K562 (cell line): ENCODE measurements around the gene MT1E. TPM values are rescaled to one million over a fixed set of nuclear protein-coding genes. Genes with fewer than 3 reads are reported as not detected.

Experiments
- BRCA1 ChIP-seq, 2 experiments: fragments of 450-650 bp in 1 of 2; sonication (generic) in 1 of 2; formaldehyde crosslinking in 1 of 2; IDR thresholded peaks; 2 replicates each; pipeline versions ENCODE4 v1.5.0 to v1.6.1; 2017 to 2020; ENCODE audit warnings: mild to moderate bottlenecking in 1 of 2, missing genetic modification reagents in 1 of 2
- CCNT2 ChIP-seq: IDR thresholded peaks from 2 replicates; pipeline ENCODE4 v1.6.1; 2011; ENCODE audit warnings: borderline replicate concordance, low read depth, mild to moderate bottlenecking, moderate library complexity, mixed read lengths, low read length; ENCODE audit not compliant: insufficient read length; ENCODE audit errors: extremely low read depth
- ILF3 ChIP-seq: fragments of 450-650 bp; IDR thresholded peaks from 2 replicates; pipeline ENCODE4 v1.6.1; 2018; ENCODE audit warnings: antibody characterized with exemption, mild to moderate bottlenecking, moderate library complexity, borderline replicate concordance
- JUNB ChIP-seq: fragments of 450-650 bp; formaldehyde crosslinking; conservative IDR thresholded peaks from 2 replicates; pipeline ENCODE4 v1.4.0; 2020; ENCODE audit warnings: mild to moderate bottlenecking
- KAT7 ChIP-seq: sonication (generic); formaldehyde crosslinking; IDR thresholded peaks from 2 replicates; pipeline ENCODE4 v1.8.0; 2022; ENCODE audit warnings: missing genetic modification reagents, mild to moderate bottlenecking, borderline replicate concordance
- MYC ChIP-seq, 2 experiments: fragments of 250-450 bp in 1 of 2; sonication (Bioruptor Pico) in 1 of 2; IDR thresholded peaks; 2 replicates each; pipeline versions ENCODE4 v1.5.1 to v1.6.1; 2012 to 2021; ENCODE audit warnings: low read depth in 2 of 2, borderline replicate concordance in 1 of 2, improper control_type of control experiment in 1 of 2, low read length in 1 of 2, mild to moderate bottlenecking in 1 of 2, moderate library complexity in 1 of 2
- PCBP1 ChIP-seq: fragments of 200-400 bp; formaldehyde crosslinking; IDR thresholded peaks from 2 replicates; pipeline ENCODE4 v1.6.1; 2018; ENCODE audit warnings: mild to moderate bottlenecking, low read depth, low read length; ENCODE audit not compliant: poor library complexity, severe bottlenecking
- RBM25 ChIP-seq: fragments of 200-400 bp; formaldehyde crosslinking; IDR thresholded peaks from 2 replicates; pipeline ENCODE4 v1.6.1; 2018; ENCODE audit warnings: low read length, low read depth, moderate library complexity; ENCODE audit not compliant: severe bottlenecking
- SAFB ChIP-seq: fragments of 200-400 bp; formaldehyde crosslinking; IDR thresholded peaks from 2 replicates; pipeline ENCODE4 v1.6.1; 2017; ENCODE audit warnings: low read depth, low read length, borderline replicate concordance
- SIN3A ChIP-seq, 2 experiments: fragments of 150-350 bp in 1 of 2; IDR thresholded peaks; 2 replicates each; pipeline ENCODE4 v1.6.1; 2011 to 2016; ENCODE audit warnings: borderline replicate concordance in 2 of 2, low read depth in 2 of 2, low read length in 2 of 2, mild to moderate bottlenecking in 2 of 2, moderate library complexity in 2 of 2; ENCODE audit not compliant: control insufficient read depth in 1 of 2
- TEAD1 ChIP-seq, 2 experiments: fragments of 450-650 bp in 1 of 2; sonication (generic) in 1 of 2; formaldehyde crosslinking; IDR thresholded peaks; 2 replicates each; pipeline versions ENCODE4 v1.4.0 to v1.8.0; 2020 to 2022; ENCODE audit warnings: mild to moderate bottlenecking in 2 of 2, missing genetic modification reagents in 1 of 2
- polyA plus RNA-seq, 8 experiments: library from polyadenylated mRNA; depleted of rRNA in 4 of 8; stranded (reverse) in 5 of 8; unstranded in 3 of 8; fragments of >200 nt; fragmentation: Nextera tagmentation in 2 of 8; fragmentation: Illumina TruSeq in 1 of 8; extraction: Ambion mirVana in 2 of 8; extraction: Trizol in 1 of 8; gene quantifications; 2 replicates each; pipeline versions ENCODE4 v1.2.1 to v1.2.3, GENCODE V29; 2011 to 2014; ENCODE audit warnings: inconsistent platforms in 1 of 8, missing spikeins in 1 of 8
- total RNA-seq, 7 experiments: library from RNA; depleted of rRNA in 6 of 7; stranded (reverse); fragments of >200 nt in 6 of 7; fragmentation: Illumina TruSeq in 2 of 7; extraction: Trizol in 2 of 7; gene quantifications; 2 replicates each; pipeline versions ENCODE4 v1.2.1 to v1.2.3, GENCODE V29; 2011 to 2021; ENCODE audit warnings: low replicate concordance in 1 of 7
- TF ChIP-seq, protein P1 (sequence below): fragments of 450-650 bp; IDR thresholded peaks from 2 replicates; pipeline ENCODE4 v1.6.1; 2016
- TF ChIP-seq, protein P2 (sequence below): sonication (generic); formaldehyde crosslinking; IDR thresholded peaks from 2 replicates; pipeline ENCODE4 v1.8.0; 2022; ENCODE audit warnings: mild to moderate bottlenecking, missing genetic modification reagents
- TF ChIP-seq, protein P3 (sequence below): sonication (generic); IDR thresholded peaks from 2 replicates; pipeline ENCODE4 v1.6.1; 2016
- TF ChIP-seq, protein P4 (sequence below): sonication (generic); formaldehyde crosslinking; IDR thresholded peaks from 2 replicates; pipeline ENCODE4 v1.8.0; 2022; ENCODE audit warnings: mild to moderate bottlenecking, missing genetic modification reagents

Gene MT1E
- total and polyA plus RNA-seq, 9 of the 15 experiments (the other 6 are each of a cell fraction or from before 2014, with no cell fraction given), result 0.29 to 0.81 (median 0.46) TPM; not detected in 3

DNA sequence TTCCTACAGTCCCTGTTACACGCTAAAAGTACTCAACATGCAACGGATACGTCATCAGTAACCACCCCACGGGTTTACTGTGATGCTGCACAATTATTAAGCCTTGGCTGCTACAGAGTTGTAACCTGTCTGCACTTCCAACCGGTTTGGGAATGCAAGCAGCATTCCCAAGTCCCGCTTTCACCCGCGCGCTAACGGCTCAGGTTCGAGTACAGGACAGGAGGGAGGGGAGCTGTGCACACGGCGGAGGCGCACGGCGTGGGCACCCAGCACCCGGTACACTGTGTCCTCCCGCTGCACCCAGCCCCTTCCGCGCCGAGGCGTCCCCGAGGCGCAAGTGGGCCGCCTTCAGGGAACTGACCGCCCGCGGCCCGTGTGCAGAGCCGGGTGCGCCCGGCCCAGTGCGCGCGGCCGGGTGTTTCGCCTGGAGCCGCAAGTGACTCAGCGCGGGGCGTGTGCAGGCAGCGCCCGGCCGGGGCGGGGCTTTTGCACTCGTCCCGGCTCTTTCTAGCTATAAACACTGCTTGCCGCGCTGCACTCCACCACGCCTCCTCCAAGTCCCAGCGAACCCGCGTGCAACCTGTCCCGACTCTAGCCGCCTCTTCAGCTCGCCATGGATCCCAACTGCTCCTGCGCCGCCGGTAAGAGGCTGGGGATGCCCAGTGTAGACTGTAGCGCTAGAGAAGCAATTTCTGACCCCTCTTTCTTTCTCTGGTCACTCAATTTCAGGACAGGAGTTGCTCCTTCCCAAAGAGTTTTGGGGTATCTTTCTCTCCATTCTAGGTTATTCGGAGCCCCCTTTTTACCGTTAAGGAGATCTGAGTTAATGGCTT, 17.3 kb upstream of the MT1E start, which contains the start of gene MT2A (continued):
- TF ChIP-seq SIN3A (IDR thresholded peaks at IDR 0.05; ENCODE audit: borderline replicate concordance in 2 of 2, control insufficient read depth in 1 of 2, low read depth in 2 of 2, low read length in 2 of 2), result peak in 1 of 2 experiments; percentile 55; a peak in 1 of 4 replicates
- 0 out of 2 replicates have a peak, but pooled peaks have one; percentile 52 for TF ChIP-seq SAFB
- TF ChIP-seq RBM25, result peak; percentile 93
- TF ChIP-seq, protein P1, sequence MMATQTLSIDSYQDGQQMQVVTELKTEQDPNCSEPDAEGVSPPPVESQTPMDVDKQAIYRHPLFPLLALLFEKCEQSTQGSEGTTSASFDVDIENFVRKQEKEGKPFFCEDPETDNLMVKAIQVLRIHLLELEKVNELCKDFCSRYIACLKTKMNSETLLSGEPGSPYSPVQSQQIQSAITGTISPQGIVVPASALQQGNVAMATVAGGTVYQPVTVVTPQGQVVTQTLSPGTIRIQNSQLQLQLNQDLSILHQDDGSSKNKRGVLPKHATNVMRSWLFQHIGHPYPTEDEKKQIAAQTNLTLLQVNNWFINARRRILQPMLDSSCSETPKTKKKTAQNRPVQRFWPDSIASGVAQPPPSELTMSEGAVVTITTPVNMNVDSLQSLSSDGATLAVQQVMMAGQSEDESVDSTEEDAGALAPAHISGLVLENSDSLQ, result no peak
- no peak for TF ChIP-seq PCBP1
- 0 out of 2 replicates have a peak, but pooled peaks have one; percentile 7 for TF ChIP-seq KAT7
- no peak; the same call in 1 of the 2 replicates for TF ChIP-seq JUNB (CRISPR knock-in tag)
- no peak for TF ChIP-seq BRCA1 (IDR thresholded peaks at IDR 0.05)
- no peak for TF ChIP-seq BRCA1 (CRISPR knock-in tag; IDR thresholded peaks at IDR 0.05)
- TF ChIP-seq CCNT2, result peak; percentile 89
- peak; percentile 84 for TF ChIP-seq MYC (IDR thresholded peaks at IDR 0.05; ENCODE audit: low read depth, low read length)
- TF ChIP-seq MYC (CRISPR knock-in tag; IDR thresholded peaks at IDR 0.05; ENCODE audit: borderline replicate concordance, low read depth), result no peak
- TF ChIP-seq, protein P2, sequence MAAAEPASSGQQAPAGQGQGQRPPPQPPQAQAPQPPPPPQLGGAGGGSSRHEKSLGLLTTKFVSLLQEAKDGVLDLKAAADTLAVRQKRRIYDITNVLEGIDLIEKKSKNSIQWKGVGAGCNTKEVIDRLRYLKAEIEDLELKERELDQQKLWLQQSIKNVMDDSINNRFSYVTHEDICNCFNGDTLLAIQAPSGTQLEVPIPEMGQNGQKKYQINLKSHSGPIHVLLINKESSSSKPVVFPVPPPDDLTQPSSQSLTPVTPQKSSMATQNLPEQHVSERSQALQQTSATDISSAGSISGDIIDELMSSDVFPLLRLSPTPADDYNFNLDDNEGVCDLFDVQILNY (CRISPR knock-in tag), result no peak
- TF ChIP-seq, protein P3, sequence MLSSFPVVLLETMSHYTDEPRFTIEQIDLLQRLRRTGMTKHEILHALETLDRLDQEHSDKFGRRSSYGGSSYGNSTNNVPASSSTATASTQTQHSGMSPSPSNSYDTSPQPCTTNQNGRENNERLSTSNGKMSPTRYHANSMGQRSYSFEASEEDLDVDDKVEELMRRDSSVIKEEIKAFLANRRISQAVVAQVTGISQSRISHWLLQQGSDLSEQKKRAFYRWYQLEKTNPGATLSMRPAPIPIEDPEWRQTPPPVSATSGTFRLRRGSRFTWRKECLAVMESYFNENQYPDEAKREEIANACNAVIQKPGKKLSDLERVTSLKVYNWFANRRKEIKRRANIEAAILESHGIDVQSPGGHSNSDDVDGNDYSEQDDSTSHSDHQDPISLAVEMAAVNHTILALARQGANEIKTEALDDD, result no peak
- TF ChIP-seq TEAD1 (CRISPR knock-in tag; IDR thresholded peaks at IDR 0.05), result no peak
- no peak; the same call in 1 of the 2 replicates for TF ChIP-seq ILF3
- TF ChIP-seq, protein P4, sequence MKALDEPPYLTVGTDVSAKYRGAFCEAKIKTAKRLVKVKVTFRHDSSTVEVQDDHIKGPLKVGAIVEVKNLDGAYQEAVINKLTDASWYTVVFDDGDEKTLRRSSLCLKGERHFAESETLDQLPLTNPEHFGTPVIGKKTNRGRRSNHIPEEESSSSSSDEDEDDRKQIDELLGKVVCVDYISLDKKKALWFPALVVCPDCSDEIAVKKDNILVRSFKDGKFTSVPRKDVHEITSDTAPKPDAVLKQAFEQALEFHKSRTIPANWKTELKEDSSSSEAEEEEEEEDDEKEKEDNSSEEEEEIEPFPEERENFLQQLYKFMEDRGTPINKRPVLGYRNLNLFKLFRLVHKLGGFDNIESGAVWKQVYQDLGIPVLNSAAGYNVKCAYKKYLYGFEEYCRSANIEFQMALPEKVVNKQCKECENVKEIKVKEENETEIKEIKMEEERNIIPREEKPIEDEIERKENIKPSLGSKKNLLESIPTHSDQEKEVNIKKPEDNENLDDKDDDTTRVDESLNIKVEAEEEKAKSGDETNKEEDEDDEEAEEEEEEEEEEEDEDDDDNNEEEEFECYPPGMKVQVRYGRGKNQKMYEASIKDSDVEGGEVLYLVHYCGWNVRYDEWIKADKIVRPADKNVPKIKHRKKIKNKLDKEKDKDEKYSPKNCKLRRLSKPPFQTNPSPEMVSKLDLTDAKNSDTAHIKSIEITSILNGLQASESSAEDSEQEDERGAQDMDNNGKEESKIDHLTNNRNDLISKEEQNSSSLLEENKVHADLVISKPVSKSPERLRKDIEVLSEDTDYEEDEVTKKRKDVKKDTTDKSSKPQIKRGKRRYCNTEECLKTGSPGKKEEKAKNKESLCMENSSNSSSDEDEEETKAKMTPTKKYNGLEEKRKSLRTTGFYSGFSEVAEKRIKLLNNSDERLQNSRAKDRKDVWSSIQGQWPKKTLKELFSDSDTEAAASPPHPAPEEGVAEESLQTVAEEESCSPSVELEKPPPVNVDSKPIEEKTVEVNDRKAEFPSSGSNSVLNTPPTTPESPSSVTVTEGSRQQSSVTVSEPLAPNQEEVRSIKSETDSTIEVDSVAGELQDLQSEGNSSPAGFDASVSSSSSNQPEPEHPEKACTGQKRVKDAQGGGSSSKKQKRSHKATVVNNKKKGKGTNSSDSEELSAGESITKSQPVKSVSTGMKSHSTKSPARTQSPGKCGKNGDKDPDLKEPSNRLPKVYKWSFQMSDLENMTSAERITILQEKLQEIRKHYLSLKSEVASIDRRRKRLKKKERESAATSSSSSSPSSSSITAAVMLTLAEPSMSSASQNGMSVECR, result no peak
